Activated CD8-positive, alpha-beta memory T cell treated with anti-CD3 and anti-CD28 coated beads for 36 hours (primary cell): ENCODE results near the gene ECPAS. TPM values are rescaled to one million over a fixed set of nuclear protein-coding genes. Genes with fewer than 3 reads are reported as not detected.
"Not testable (repeated sequence)": the region's sequence is repeated elsewhere in the genome, so short reads cannot be mapped to it uniquely, and the experiment has no call there.

Source experiments
- CTCF ChIA-PET: fragments of 350-600 bp; sonication (Branson Sonifier 250); formaldehyde crosslinking; loops from one replicate; lab custom pipeline; 2021; ENCODE audit warnings: antibody characterized with exemption; lab: Charles Lee
- POLR2A ChIA-PET: fragments of 350-600 bp; sonication (Branson Sonifier 250); formaldehyde crosslinking; loops from one replicate; lab custom pipeline; 2021; ENCODE audit warnings: antibody characterized with exemption; lab: Charles Lee
- total RNA-seq, 2 experiments: library from RNA; stranded (reverse); gene quantifications; one replicate each; pipeline ENCODE4 v1.2.3, GENCODE V29; 2021

Gene ECPAS
- total RNA-seq: 10 to 100 TPM; 86.9 to 88.8 TPM

- CTCF ChIA-PET: no interaction called here
- POLR2A ChIA-PET: interaction anchor here (0.6 to 1.6 kb wide), 3 partner anchors 123 to 178 kb away, joined by 3 to 5 read pairs (median 4); no protein-coding TSS in a partner anchor
These were observed at the start of gene ECPAS for GRCh38 chr9:111483858-111484571. Gene ECPAS (minus strand): TSS chr9:111484383. CDS start chr9:111472918, 11,465 bp downstream.

GRCh38 chr9:111533099-111533790 lies 49.1 kb upstream of the ECPAS start:
- CTCF ChIA-PET: no interaction called here
- POLR2A ChIA-PET: no interaction called here

GRCh38 chr9:111531716-111532115 lies 47.5 kb upstream of the ECPAS start:
- POLR2A ChIA-PET: no interaction called here
- CTCF ChIA-PET: interaction anchor here (1.0 kb wide), 1 partner anchor 44 kb away, joined by 3 read pairs; no protein-coding TSS in a partner anchor

- POLR2A ChIA-PET: no interaction called here
- CTCF ChIA-PET: interaction anchor here (0.7 kb wide), 1 partner anchor 12 kb away, joined by 3 read pairs; no protein-coding TSS in a partner anchor
These were observed 45.6 kb upstream of the ECPAS start for GRCh38 chr9:111529787-111530186.

- ChIA-PET POLR2A (no interaction called here), CTCF (no interaction called here)
These were observed 43.2 kb upstream of the ECPAS start for GRCh38 chr9:111527347-111527746.

- POLR2A ChIA-PET: interaction anchor here (1.4 kb wide), 1 partner anchor 43 kb away, joined by 5 read pairs; no protein-coding TSS in a partner anchor
- CTCF ChIA-PET: no interaction called here
These were observed 41.1 kb upstream of the ECPAS start, which contains the start of gene ZNF483 for GRCh38 chr9:111525056-111525977. Gene ZNF483 (plus strand): TSS chr9:111525179. CDS start chr9:111527396, 2,217 bp downstream.

- CTCF ChIA-PET: no interaction called here
These were observed 40.5 kb upstream of the ECPAS start for GRCh38 chr9:111524731-111525055.

GRCh38 chr9:111516061-111516465 lies 31.9 kb upstream of the ECPAS start:
- POLR2A ChIA-PET: no interaction called here
- CTCF ChIA-PET: interaction anchor here (0.6 kb wide), 1 partner anchor 28 kb away, joined by 6 read pairs; no protein-coding TSS in a partner anchor

More at GRCh38 chr9:111524731-111525055, 40.5 kb upstream of the ECPAS start:
- POLR2A ChIA-PET: interaction anchor here (1.4 kb wide), 1 partner anchor 42 kb away, joined by 5 read pairs; no protein-coding TSS in a partner anchor

GRCh38 chr9:111514967-111515366 lies 30.8 kb upstream of the ECPAS start:
- CTCF ChIA-PET: no interaction called here
- POLR2A ChIA-PET: no interaction called here

- POLR2A ChIA-PET: interaction anchor here (0.7 kb wide), 1 partner anchor 9 kb away, joined by 3 read pairs; no protein-coding TSS in a partner anchor
- CTCF ChIA-PET: not testable (repeated sequence)
These were observed 27.4 kb upstream of the ECPAS start for GRCh38 chr9:111511581-111511980.

GRCh38 chr9:111502506-111502905 lies 18.3 kb upstream of the ECPAS start:
- CTCF ChIA-PET: no interaction called here
- POLR2A ChIA-PET: interaction anchor here (0.5 kb wide), 1 partner anchor 9 kb away, joined by 3 read pairs; no protein-coding TSS in a partner anchor

- POLR2A ChIA-PET: no interaction called here
- CTCF ChIA-PET: no interaction called here
These were observed 17.5 kb upstream of the ECPAS start for GRCh38 chr9:111501648-111502047.

- ChIA-PET CTCF (no interaction called here), POLR2A (no interaction called here)
These were observed 16.9 kb upstream of the ECPAS start for GRCh38 chr9:111501005-111501562.

GRCh38 chr9:111497196-111497595 lies 13.0 kb upstream of the ECPAS start:
- CTCF ChIA-PET: interaction anchor here (1.0 kb wide), 1 partner anchor 80 kb away, joined by 3 read pairs; no protein-coding TSS in a partner anchor
- POLR2A ChIA-PET: not testable (repeated sequence)

GRCh38 chr9:111484572-111484894 lies 350 bp upstream of the ECPAS start:
- CTCF ChIA-PET: no interaction called here
- POLR2A ChIA-PET: interaction anchor here (1.5 to 1.6 kb wide), 2 partner anchors 148 to 178 kb away, joined by 4 to 5 read pairs; no protein-coding TSS in a partner anchor

- CTCF ChIA-PET: no interaction called here
- POLR2A ChIA-PET: interaction anchor here (0.6 to 1.6 kb wide), 4 partner anchors 124 to 179 kb away, joined by 3 to 5 read pairs (median 4); partner anchors contain the start of gene DNAJC25
These were observed 735 bp downstream of the ECPAS start for GRCh38 chr9:111483439-111483857.

GRCh38 chr9:111482694-111483438 lies 1.3 kb downstream of the ECPAS start:
- CTCF ChIA-PET: no interaction called here
- POLR2A ChIA-PET: interaction anchor here (0.6 to 1.6 kb wide), 6 partner anchors 8 to 179 kb away, joined by 3 to 5 read pairs (median 3); partner anchors contain the start of genes DNAJC25 and ZNF483
